Gastroesophageal sphincter (tissue), 3 donors: ENCODE results near the gene PEMT.

Experiments
- POLR2A ChIP-seq, 2 donors: fragments of 450-650 bp; IDR thresholded peaks; one replicate each; pipeline ENCODE4 v1.6.1; 2017; ENCODE audit warnings: antibody characterized with exemption in 2 of 2, mild to moderate bottlenecking in 2 of 2, moderate library complexity in 1 of 2
- TF ChIP-seq, protein P1 (sequence below), 4 experiments: fragments of 200-600 bp in 2 of 4; fragments of 450-650 bp in 2 of 4; sonication (generic) in 1 of 4; IDR thresholded peaks; one replicate each; pipeline ENCODE4 v1.5.1; 2017 to 2019; ENCODE audit warnings: antibody characterized with exemption in 4 of 4, mild to moderate bottlenecking in 2 of 4, moderate library complexity in 2 of 4

DNA sequence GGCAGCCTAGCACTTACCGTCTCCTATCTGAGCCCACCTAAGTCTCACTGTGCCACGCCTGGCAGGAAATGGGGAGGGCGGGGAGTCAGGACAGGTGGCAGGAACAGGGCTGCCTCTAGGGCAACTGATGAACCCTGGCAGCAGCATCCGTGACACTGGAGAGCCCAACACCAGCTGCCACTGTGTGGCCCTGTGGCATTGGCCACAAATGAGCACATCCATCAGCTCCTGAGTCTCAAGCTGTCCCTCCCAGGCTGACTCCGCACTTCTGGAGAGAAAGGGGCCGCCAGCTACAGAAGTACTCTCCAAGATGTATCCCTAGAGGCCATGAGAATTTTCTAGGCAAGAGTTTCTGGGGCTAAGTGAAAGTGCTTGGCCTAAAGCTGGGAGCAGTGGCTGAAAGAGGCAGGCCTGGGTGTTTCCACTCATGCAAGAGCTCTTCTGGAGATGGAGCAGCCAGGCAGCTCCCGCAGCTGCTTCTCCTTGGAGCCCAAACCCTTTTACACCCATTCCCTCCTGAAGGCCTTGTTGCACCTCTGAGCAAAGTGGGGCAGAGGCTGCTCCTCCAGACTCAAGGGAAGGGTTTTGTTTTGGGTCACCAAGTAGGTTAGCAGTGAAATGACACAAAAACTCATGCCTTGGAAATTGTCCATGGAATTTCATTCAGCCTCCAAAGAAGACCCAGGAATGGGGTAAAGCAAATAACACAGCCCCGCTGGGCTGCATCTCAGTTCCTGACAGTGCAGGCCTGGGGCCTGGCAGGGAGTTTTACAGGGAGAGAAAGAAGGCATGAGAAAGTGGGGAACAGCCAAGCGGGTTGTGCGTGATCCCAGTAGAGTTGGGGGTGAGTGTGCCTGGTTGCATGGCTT lies 25.8 kb downstream of the PEMT start:
- TF ChIP-seq, protein P1, sequence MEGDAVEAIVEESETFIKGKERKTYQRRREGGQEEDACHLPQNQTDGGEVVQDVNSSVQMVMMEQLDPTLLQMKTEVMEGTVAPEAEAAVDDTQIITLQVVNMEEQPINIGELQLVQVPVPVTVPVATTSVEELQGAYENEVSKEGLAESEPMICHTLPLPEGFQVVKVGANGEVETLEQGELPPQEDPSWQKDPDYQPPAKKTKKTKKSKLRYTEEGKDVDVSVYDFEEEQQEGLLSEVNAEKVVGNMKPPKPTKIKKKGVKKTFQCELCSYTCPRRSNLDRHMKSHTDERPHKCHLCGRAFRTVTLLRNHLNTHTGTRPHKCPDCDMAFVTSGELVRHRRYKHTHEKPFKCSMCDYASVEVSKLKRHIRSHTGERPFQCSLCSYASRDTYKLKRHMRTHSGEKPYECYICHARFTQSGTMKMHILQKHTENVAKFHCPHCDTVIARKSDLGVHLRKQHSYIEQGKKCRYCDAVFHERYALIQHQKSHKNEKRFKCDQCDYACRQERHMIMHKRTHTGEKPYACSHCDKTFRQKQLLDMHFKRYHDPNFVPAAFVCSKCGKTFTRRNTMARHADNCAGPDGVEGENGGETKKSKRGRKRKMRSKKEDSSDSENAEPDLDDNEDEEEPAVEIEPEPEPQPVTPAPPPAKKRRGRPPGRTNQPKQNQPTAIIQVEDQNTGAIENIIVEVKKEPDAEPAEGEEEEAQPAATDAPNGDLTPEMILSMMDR (IDR thresholded peaks at IDR 0.05): no peak
- TF ChIP-seq POLR2A (IDR thresholded peaks at IDR 0.05): no peak
